Erythroblast (primary cell): ENCODE measurements around the gene TEX35.

Source experiments
- GATA1 ChIP-seq: IDR thresholded peaks from 2 replicates; pipeline ENCODE4 v1.6.1; 2011; ENCODE audit warnings: low read depth, mild to moderate bottlenecking, control low read depth, low read length, moderate library complexity
- POLR2A ChIP-seq: IDR thresholded peaks from 2 replicates; pipeline ENCODE4 v1.6.1; 2011; ENCODE audit warnings: mild to moderate bottlenecking, low read length

DNA sequence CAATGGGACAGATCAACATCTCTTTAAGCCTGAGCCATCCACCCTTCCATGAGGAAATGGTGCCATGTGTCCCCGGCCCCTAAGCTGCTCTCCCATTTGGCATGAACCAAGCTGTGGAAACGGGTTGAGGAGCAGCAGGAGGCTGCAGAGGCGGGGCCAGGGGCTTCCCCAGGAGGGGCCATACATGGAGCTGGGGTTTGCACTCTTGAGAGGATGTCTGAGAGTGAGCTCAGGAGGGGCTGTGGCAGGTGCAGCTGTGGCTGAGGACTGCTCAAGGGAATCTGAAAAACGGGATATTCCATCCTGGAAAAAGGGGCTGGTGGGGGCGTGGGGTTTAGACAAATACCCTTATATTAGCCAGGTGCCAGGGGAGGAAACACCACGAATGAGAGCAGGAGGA lies 9.1 kb upstream of the TEX35 start:
- TF ChIP-seq POLR2A = no peak
- TF ChIP-seq GATA1 = no peak
